ENCODE results near the gene BMI1.

DNA sequence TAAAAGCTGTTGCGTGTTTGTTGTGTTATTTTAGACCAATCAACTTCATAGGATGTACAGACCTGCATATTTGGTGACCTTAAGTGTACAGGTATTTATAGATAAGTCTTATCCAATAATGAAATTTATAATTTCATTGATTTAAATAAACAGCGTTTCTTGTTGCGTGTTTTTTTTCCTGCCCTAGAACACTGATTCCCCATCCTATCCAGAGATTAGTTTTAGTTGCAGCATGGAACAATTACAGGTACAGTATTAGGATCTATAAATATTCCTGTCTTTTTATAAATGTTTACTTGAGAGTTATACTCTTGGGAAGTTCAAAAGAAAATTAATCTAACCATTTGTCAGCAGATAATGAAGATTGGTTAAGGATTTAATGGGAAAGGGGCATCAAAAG is 2.1 kb upstream of the BMI1 start:
- TF ChIP-seq, protein P1, sequence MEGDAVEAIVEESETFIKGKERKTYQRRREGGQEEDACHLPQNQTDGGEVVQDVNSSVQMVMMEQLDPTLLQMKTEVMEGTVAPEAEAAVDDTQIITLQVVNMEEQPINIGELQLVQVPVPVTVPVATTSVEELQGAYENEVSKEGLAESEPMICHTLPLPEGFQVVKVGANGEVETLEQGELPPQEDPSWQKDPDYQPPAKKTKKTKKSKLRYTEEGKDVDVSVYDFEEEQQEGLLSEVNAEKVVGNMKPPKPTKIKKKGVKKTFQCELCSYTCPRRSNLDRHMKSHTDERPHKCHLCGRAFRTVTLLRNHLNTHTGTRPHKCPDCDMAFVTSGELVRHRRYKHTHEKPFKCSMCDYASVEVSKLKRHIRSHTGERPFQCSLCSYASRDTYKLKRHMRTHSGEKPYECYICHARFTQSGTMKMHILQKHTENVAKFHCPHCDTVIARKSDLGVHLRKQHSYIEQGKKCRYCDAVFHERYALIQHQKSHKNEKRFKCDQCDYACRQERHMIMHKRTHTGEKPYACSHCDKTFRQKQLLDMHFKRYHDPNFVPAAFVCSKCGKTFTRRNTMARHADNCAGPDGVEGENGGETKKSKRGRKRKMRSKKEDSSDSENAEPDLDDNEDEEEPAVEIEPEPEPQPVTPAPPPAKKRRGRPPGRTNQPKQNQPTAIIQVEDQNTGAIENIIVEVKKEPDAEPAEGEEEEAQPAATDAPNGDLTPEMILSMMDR (IDR thresholded peaks at IDR 0.05; ENCODE audit: extremely low read depth in 1 of 2, insufficient read depth in 1 of 2, low read depth in 1 of 2, low read length in 2 of 2), result no peak
- no peak for TF ChIP-seq POLR2A (IDR thresholded peaks at IDR 0.05; ENCODE audit: low read depth, low read length)

Data from endothelial cell of umbilical vein (primary cell).